ENCODE results near the gene CHST3. TPM values are rescaled to one million over a fixed set of nuclear protein-coding genes. Genes with fewer than 3 reads are reported as not detected.

The CHST3 gene
- total and polyA plus RNA-seq, 10 of the 15 experiments (the other 5 are each of a cell fraction or from before 2014, with no cell fraction given) = 0.03 to 0.50 (median 0.05) TPM; not detected in 2

DNA sequence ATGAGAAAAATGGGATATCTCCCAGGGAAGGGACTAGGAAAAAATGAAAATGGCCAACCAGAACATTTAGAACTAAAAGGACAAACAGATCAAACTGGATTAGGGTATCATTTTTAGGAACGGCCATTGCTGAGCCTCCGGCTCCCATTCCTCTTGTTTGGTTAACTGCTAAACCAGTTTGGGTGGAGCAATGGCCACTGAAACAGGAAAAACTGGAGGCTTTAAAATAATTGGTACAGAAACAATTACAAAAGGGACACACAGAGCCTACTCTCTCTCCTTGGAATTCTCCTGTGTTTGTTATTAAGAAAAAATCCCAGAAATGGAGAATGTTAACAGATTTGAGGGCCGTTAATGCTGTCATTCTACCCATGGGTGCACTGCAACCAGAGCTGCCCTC is 4.7 kb upstream of the CHST3 start (continued):
- TF ChIP-seq, protein P1, sequence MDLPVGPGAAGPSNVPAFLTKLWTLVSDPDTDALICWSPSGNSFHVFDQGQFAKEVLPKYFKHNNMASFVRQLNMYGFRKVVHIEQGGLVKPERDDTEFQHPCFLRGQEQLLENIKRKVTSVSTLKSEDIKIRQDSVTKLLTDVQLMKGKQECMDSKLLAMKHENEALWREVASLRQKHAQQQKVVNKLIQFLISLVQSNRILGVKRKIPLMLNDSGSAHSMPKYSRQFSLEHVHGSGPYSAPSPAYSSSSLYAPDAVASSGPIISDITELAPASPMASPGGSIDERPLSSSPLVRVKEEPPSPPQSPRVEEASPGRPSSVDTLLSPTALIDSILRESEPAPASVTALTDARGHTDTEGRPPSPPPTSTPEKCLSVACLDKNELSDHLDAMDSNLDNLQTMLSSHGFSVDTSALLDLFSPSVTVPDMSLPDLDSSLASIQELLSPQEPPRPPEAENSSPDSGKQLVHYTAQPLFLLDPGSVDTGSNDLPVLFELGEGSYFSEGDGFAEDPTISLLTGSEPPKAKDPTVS (IDR thresholded peaks at IDR 0.05; ENCODE audit: low read depth, low read length) = no peak
- TF ChIP-seq FOXM1 (IDR thresholded peaks at IDR 0.05; ENCODE audit: low read depth, low read length) (no peak), MTA3 (IDR thresholded peaks at IDR 0.05; ENCODE audit: borderline replicate concordance, low read length) (no peak), RB1 (IDR thresholded peaks at IDR 0.05; ENCODE audit: borderline replicate concordance) (no peak), HCFC1 (IDR thresholded peaks at IDR 0.05; ENCODE audit: low read length) (no peak), RCOR1 (conservative IDR thresholded peaks at IDR 0.05; ENCODE audit: low read depth, low read length) (no peak), NFXL1 (IDR thresholded peaks at IDR 0.05; ENCODE audit: borderline replicate concordance) (no peak), RAD21 (IDR thresholded peaks at IDR 0.05; ENCODE audit: insufficient read depth, low read depth, low read length) (no peak), NR2F1 (conservative IDR thresholded peaks at IDR 0.05) (no peak), BACH1 (IDR thresholded peaks at IDR 0.05; ENCODE audit: borderline replicate concordance) (no peak)
- TF ChIP-seq, protein P2, sequence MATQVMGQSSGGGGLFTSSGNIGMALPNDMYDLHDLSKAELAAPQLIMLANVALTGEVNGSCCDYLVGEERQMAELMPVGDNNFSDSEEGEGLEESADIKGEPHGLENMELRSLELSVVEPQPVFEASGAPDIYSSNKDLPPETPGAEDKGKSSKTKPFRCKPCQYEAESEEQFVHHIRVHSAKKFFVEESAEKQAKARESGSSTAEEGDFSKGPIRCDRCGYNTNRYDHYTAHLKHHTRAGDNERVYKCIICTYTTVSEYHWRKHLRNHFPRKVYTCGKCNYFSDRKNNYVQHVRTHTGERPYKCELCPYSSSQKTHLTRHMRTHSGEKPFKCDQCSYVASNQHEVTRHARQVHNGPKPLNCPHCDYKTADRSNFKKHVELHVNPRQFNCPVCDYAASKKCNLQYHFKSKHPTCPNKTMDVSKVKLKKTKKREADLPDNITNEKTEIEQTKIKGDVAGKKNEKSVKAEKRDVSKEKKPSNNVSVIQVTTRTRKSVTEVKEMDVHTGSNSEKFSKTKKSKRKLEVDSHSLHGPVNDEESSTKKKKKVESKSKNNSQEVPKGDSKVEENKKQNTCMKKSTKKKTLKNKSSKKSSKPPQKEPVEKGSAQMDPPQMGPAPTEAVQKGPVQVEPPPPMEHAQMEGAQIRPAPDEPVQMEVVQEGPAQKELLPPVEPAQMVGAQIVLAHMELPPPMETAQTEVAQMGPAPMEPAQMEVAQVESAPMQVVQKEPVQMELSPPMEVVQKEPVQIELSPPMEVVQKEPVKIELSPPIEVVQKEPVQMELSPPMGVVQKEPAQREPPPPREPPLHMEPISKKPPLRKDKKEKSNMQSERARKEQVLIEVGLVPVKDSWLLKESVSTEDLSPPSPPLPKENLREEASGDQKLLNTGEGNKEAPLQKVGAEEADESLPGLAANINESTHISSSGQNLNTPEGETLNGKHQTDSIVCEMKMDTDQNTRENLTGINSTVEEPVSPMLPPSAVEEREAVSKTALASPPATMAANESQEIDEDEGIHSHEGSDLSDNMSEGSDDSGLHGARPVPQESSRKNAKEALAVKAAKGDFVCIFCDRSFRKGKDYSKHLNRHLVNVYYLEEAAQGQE (IDR thresholded peaks at IDR 0.05; ENCODE audit: low read depth, low read length) = no peak

Data from GM12878 (cell line).